Stromal cell of bone marrow (primary cell): ENCODE results near the gene CHRM5.
A peak's percentile ranks its signal among the peaks of the same experiment; 100 is the strongest.
"Not testable (repeated sequence)": the region's sequence is repeated elsewhere in the genome, so short reads cannot be mapped to it uniquely, and the experiment has no call there.

Experiments used
- DNase-seq: peaks from one replicate; pipeline ENCODE4 v3.0.0-alpha.2; 2012; ENCODE audit warnings: low read depth

CHRM5 gene

GRCh38 chr15:34043391-34043790, 75.1 kb downstream of the CHRM5 start:
- no peak for DNase-seq

- no peak for DNase-seq
These were observed 75.5 kb downstream of the CHRM5 start for GRCh38 chr15:34043813-34044212.

DNA sequence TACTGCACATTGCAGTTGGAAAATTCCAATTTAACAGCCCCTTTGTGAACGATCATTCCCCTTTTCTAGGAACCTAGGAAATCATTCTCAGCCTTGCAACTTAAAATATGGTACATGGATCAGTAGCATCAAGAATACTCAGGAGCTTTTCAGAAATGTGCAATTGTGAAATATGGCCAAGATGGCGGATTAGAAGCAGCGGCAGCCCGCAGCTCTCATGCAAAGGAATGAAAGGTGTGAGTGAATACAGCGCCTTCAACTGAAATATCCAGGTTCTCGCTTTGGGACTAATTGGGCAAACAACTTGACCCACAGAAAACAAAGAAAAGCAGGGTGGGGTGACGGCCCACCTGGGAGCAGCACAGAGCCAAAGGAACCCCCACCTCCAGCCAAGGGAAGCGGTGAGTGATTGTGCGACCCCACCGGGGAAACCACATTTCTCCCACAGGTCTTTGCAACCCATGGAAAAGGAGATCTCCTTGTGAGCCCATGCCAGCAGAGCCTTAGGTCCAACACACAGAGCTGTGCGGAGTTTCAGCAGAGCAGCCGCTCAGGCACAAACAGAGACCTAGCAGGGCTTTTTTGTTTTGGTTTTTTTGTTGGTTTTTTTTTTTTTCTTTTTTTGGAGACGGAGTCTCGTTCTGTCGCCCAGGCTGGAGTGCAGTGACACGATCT, 78.3 kb downstream of the CHRM5 start:
- DNase-seq: no peak

DNA sequence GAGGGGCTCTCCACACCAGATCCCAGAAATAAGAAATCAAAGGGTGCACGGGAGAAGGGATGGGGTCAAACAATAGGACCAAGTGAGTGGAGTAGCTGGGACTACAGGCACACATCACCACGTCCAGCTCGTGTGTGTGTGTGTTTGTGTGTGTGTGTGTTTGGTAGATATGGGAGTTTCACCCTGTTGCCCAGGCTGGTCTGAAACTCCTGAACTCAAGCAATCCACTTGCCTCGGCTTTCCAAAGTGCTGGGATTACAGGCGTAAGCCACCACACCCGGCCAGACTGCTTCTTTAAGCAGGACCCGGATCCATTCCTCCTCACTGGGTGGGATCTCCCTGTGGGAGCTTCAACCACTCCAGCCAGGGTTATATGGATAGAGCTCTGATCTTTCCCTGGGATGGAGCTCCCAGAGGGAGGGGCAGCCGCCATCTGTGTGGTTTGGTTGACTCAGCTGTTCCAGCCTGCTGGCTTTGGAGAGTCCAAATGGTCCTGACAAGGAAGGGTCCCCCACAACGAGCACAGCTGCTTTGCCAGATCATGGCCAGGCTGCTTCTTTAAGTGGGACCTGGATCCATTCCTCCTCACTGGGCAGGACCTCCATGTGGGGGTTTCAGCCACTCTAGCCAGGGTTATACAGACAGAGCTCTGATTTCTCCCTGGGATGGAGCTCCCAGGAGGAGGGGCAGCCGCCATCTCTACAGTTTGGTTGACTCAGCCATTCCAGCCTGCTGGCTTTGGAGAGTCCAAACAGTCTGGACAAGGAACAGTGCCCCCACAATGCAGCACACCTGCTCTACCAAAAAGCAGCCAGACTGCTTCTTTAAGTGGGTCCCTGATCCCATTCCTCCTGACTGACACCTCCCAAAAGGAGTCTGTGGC, 79.8 kb downstream of the CHRM5 start:
- DNase-seq: no peak

- no peak for DNase-seq
These were observed 80.8 kb downstream of the CHRM5 start for GRCh38 chr15:34049112-34049511.

DNA sequence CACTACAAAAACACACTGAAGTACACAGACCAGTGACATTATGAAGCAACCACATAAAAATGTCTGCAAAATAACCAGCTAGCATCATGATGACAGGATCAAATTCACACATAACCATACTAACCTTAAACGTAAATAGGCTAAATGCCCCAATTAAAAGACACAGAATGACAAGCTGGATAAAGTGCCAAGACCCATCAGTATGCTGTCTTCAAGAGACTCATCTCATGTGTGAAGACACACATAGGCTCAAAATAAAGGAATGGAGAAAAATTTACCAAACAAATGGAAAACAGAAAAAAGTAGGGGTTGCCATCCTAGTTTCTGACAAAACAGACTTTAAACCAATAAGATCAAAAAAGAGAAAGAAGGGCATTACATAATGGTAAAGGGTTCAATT, 82.1 kb downstream of the CHRM5 start:
- DNase-seq: not testable (repeated sequence)

GRCh38 chr15:34054081-34054707, 85.9 kb downstream of the CHRM5 start:
- DNase-seq: no peak

- DNase-seq: peak; percentile 57
These were observed 87.7 kb downstream of the CHRM5 start for GRCh38 chr15:34055868-34056595.

DNA sequence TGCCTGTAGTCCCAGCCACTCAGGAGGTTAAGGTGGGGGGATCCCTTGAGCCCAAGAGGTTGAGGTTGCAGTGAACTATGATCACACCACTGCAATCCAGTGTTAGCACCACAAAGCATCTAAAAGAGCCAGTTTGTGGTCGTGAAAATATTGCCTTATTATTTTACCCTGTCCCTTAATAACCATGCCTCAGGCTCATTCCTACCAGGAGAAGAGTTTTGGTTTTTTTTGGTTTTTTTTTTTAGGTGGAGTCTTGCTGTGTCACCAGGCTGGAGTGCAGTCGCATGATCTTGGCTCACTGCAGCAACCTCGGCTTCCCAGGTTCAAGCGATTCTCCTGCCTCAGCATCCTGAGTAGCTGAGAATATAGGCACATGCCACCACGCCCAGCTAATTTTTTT, 88.6 kb downstream of the CHRM5 start:
- DNase-seq: no peak

DNA sequence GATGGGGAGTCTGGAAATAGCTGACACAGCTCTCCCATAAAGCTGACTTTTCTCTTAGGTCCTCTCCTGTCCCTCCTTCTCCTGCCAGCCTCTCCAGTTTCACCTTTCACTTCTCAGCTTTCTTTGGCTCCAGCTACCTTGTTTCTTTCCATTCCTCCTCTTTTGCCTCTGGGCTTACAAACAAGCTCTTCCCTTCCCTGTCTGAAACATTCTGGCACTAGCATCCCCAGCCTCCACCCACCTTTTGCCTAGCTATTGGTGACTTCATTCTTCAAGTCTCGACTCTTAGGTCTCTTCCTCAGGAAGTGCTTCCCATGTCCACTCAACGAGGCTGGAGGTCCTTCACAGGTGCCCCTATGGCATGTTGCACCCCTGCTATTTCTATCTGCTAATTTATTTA, 91.2 kb downstream of the CHRM5 start:
- DNase-seq: no peak

- no peak for DNase-seq
These were observed 91.6 kb downstream of the CHRM5 start for GRCh38 chr15:34059946-34060345.

GRCh38 chr15:34064438-34064837, 96.1 kb downstream of the CHRM5 start:
- no peak for DNase-seq

GRCh38 chr15:34065261-34065660, 97.0 kb downstream of the CHRM5 start:
- no peak for DNase-seq

DNA sequence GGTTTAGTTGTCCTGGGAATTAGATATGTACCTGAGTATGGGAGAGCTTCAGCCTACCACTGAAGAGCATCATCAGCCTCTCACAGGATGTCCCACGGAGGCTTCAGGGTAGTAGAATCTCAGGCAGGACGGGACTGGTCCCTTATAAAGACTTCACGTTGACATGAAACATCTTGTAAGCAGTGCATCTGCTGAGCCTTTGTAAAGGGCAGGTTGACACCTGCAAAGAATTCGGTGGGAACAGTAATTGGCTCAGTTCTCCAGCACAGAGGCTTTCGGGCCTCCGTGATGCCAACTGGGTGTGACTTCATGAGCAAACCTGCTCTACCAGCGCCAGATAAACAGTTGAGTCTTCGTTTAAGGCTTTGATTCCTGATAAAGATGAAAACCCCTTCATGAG, 97.6 kb downstream of the CHRM5 start:
- DNase-seq: no peak

DNA sequence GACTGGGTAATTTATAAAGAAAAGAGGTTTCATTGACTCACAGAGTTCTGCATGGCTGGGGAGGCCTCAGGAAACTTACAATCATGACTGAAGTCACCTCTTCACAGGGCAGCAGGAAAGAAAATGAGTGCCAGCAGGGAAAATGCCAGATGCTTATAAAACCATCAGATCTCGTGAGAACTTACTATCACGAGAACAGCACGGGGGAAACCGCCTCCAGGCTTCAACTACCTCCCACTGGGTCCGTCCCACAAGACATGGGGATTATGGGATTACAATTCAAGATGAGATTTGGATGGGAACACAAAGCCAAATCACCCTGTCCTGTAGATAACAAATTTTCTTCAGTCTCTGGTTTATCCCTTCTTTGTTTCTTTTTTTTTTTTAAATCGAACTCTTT, 101.7 kb downstream of the CHRM5 start:
- DNase-seq: no peak

DNA sequence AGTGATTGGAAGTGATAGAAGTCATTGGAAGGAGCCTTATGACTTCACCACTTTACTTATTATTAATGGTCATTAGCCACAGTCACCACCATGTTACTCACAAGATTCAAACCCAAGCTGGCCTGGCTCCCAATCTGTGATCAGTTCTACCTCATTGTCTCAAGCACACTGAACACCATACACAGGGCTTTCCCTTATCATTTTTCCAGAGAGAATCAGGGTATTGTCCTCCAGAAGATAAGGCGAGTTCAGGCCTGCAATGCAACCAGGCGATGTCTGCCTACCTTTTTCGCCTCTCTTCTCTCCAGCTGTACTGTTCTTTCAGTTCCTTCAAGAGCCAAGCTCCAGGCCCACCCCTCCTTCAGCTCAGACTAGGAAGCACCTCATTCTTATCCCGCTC, 108.5 kb downstream of the CHRM5 start:
- no peak for DNase-seq

DNA sequence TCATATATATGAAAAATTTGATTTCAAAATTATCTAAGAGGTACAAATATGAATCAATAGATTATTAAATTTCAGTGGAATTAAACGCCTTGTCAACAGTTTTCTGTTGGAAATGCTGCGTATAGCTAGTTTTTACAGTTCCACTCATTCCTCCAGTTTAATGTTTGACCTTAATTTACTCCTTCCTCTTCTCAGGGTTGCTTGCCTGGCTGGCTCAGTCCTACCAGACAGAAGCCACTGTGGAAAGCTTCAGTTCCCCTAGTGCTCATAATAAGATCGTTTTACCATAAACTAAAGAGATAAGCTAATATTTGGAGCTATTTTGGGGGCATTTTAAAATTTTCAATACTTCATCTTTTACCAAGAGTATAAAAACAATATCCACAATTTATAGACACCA, 110.6 kb downstream of the CHRM5 start:
- no peak for DNase-seq

GRCh38 chr15:34079904-34080303, 111.6 kb downstream of the CHRM5 start:
- no peak for DNase-seq

GRCh38 chr15:34084086-34084485, 115.8 kb downstream of the CHRM5 start:
- DNase-seq: no peak

GRCh38 chr15:34085746-34086145, 117.4 kb downstream of the CHRM5 start:
- DNase-seq: no peak

DNA sequence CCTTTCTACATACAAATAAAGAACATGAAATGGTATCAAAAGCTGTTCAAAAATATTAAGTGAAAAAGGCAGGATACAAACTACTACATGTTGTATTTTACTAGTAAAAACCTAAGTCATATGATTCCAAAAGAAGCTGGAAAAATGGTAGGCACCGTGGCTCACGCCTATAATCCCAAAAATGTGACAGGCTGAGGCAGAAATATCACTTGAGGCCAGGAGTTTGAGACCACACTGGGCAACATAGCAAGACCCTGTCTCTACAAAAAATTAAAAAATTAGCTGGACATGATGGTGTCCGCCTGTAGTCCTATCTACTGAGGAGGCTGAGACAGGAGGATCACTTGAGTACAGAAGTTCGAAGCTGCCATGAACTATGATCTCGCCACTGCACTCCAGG, 131.6 kb downstream of the CHRM5 start:
- no peak for DNase-seq
